HuH-7 (cell line): ENCODE results near the gene ZMYND8.
"Not testable (repeated sequence)": the region's sequence is repeated elsewhere in the genome, so short reads cannot be mapped to it uniquely, and the experiment has no call there.

Experiments
- DNase-seq: peaks from one replicate; pipeline ENCODE4 v3.0.0; 2011; ENCODE audit warnings: low spot score

The ZMYND8 gene

GRCh38 chr20:47204008-47204849 lies 152.3 kb downstream of the ZMYND8 start:
- DNase-seq, result no peak

GRCh38 chr20:47202733-47203667 lies 153.5 kb downstream of the ZMYND8 start:
- no peak for DNase-seq

- no peak for DNase-seq
Observed at GRCh38 chr20:47201074-47201730, 155.3 kb downstream of the ZMYND8 start.

- DNase-seq, result no peak
Observed at GRCh38 chr20:47198996-47199552, 157.4 kb downstream of the ZMYND8 start.

GRCh38 chr20:47198254-47198671 lies 158.2 kb downstream of the ZMYND8 start:
- DNase-seq, result no peak

- peak; percentile 77 for DNase-seq
Observed at GRCh38 chr20:47196091-47197081, 160.1 kb downstream of the ZMYND8 start.

- DNase-seq, result no peak
Observed at GRCh38 chr20:47195573-47195972, 160.9 kb downstream of the ZMYND8 start.

GRCh38 chr20:47191956-47192355 lies 164.5 kb downstream of the ZMYND8 start:
- no peak for DNase-seq

GRCh38 chr20:47191074-47191673 lies 165.3 kb downstream of the ZMYND8 start:
- no peak for DNase-seq

GRCh38 chr20:47189060-47189459 lies 167.4 kb downstream of the ZMYND8 start:
- no peak for DNase-seq

GRCh38 chr20:47188540-47188939 lies 168.0 kb downstream of the ZMYND8 start:
- DNase-seq, result no peak

GRCh38 chr20:47187450-47188195 lies 168.9 kb downstream of the ZMYND8 start:
- no peak for DNase-seq

GRCh38 chr20:47183367-47183766 lies 173.1 kb downstream of the ZMYND8 start:
- DNase-seq, result no peak

- peak; percentile 67 for DNase-seq
Observed at GRCh38 chr20:47181056-47181862, 175.2 kb downstream of the ZMYND8 start.

GRCh38 chr20:47179267-47179666 lies 177.2 kb downstream of the ZMYND8 start:
- no peak for DNase-seq

- no peak for DNase-seq
Observed at GRCh38 chr20:47178851-47179250, 177.6 kb downstream of the ZMYND8 start.

- no peak for DNase-seq
Observed at GRCh38 chr20:47178277-47178676, 178.2 kb downstream of the ZMYND8 start.

GRCh38 chr20:47176217-47176616 lies 180.3 kb downstream of the ZMYND8 start:
- DNase-seq, result not testable (repeated sequence)

- DNase-seq, result no peak
Observed at GRCh38 chr20:47175493-47175892, 181.0 kb downstream of the ZMYND8 start.
